Measurements from ENCODE around the gene SAMSN1.

GRCh38 chr21:14547834-14548513 lies 1.9 kb upstream of the SAMSN1 start:
- TF ChIP-seq CTCF (IDR thresholded peaks at IDR 0.05) (no peak), POLR2A (IDR thresholded peaks at IDR 0.05) (no peak)

Data from adrenal gland (tissue), 5 donors.